HAP-1 (cell line): Measurements from ENCODE around the gene DNAI4.

Experiments
- DNase-seq, 2 experiments: peaks; one replicate each; pipeline ENCODE4 v3.0.0-alpha.2; 2016 to 2020; ENCODE audit warnings: low spot score in 2 of 2
- H3K27me3 ChIP-seq: fragments of 250-450 bp; sonication (Bioruptor Pico); 2 replicates; pipeline ENCODE4 v1.5.1; 2020; ENCODE audit warnings: low read depth, mild to moderate bottlenecking, moderate library complexity
- H3K36me3 ChIP-seq: fragments of 250-450 bp; sonication (Bioruptor Pico); replicated peaks from 2 replicates; pipeline ENCODE4 v1.5.1; 2020; ENCODE audit warnings: mild to moderate bottlenecking
- H3K4me1 ChIP-seq: fragments of 250-450 bp; sonication (Bioruptor Pico); 2 replicates; pipeline ENCODE4 v1.5.1; 2020; ENCODE audit warnings: mild to moderate bottlenecking
- H3K4me3 ChIP-seq: fragments of 250-450 bp; sonication (Bioruptor Pico); 2 replicates; pipeline ENCODE4 v1.5.1; 2020; ENCODE audit warnings: mild to moderate bottlenecking, moderate library complexity
- H3K9me3 ChIP-seq: fragments of 250-450 bp; sonication (Bioruptor Pico); 2 replicates; pipeline ENCODE4 v1.5.1; 2020; ENCODE audit warnings: mild to moderate bottlenecking, moderate library complexity
- in situ Hi-C: fragments of 300-500 bp; cut with MboI; formaldehyde crosslinking; loops from 3 replicates; pipeline ENCODE4 v1.14.3; 2020; ENCODE audit warnings: low sequenced_read_pairs, inconsistent platforms, mixed read lengths

Gene DNAI4

DNA sequence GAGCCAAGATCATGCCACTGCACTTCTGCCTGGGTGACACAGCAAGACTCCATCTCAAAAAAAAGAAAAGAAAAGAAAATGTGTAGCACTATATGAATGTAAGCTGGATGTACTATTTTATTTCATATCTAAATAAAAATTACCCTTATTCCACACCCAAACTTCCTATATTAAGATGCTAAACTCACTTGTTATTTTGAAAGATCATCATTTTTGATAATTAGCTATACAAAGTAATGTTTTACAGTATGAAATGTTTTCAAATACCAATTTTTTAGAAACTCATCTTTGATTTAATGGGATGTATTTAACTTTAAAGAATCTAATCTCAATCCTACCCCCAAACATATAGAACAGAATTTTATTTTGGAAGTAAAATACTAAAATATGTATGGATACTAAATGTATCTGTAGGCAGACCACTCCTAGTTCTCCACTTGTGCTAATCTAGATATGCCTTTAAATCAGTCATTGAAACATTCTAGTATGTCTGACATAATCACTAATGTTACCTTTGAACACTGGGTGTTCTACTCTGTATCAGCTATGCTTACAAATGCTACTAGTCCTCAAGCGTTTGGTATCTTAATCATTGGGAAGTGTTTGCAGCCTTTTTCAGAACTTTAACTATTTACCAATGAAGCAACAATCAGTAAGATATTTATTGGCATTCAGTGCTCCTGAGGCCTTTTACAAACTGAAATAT is 13.0 kb upstream of the DNAI4 start:
- in situ Hi-C loops: no loop called here
- H3K4me3 ChIP-seq: no peak overlapping the region
- no peak for DNase-seq
- no peaks in the 10 kb centered on the region for H3K27me3 ChIP-seq
- no peaks in the 10 kb centered on the region for H3K9me3 ChIP-seq
- H3K4me1 ChIP-seq: peaks cover 40% of the 10 kb centered on the region
- peaks cover 7% of the 10 kb centered on the region for H3K36me3 ChIP-seq

DNA sequence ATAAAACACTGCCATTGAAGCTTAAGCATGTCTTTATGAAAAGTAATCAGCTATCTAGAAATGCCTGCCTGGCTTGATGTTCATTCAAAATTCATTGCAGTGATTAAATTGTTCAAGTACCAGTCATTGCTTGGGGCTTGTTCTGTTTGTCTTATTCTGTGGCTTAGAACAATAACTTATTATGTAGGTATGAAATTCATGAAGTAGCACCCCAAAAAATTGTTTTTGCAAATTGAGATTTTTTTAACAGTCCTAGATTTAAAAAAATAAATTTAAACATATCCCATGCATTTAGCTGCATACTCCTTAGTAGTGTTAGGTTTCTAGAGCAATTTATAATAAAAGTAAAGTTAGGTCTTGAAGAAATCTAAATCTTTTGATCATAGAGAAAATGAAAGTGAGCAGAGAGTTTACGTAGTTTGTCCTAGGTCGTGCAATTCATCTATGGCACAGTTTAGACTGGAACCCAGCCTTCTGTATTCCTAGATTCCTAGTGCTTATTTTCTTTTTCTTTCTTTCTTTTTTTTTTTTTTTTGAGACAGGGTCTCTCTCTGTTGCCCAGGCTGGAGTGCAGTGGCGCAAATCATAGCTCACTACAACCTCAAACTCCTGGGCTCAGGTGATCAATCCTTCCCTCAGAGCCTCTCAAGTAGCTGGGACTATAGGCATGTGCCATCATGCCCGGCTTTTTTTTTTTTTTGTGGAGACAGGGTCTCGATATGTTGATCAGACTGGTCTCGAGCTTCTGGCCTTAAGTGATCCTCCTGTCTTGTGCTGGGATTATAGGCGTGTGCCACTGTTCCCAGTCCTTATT is 9.4 kb upstream of the DNAI4 start:
- no peak for DNase-seq
- Histone ChIP-seq H3K4me3 (peak overlapping the region; percentile 78), H3K9me3 (no peaks in the 10 kb centered on the region), H3K27me3 (no peaks in the 10 kb centered on the region), H3K36me3 (no peaks in the 10 kb centered on the region), H3K4me1 (peaks cover 39% of the 10 kb centered on the region)
- in situ Hi-C loops: no loop called here

DNA sequence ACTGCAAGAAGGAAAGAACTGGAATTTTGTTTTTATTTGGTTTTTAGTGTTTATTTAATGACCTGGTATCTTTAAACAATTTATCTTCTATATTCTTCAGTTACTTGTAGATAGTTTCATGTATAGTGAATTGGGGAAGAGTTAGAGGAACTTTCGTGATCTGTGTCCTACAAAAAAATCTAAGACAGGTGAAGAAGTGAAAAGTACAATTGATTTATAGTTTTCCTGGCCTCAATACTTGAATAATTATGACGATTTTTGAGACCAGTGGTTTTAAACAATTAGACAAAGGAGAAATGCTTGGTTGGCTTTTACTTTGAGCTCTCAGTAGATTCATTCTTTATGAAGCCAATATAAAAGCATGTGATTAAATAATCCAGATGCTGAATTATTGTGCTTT is 7.6 kb upstream of the DNAI4 start:
- H3K27me3 ChIP-seq: no peaks in the 10 kb centered on the region
- no peaks in the 10 kb centered on the region for H3K9me3 ChIP-seq
- no peaks in the 10 kb centered on the region for H3K36me3 ChIP-seq
- DNase-seq: no peak
- H3K4me1 ChIP-seq: peaks cover 40% of the 10 kb centered on the region
- in situ Hi-C loops: no loop called here
- peak overlapping the region; percentile 78 for H3K4me3 ChIP-seq

DNA sequence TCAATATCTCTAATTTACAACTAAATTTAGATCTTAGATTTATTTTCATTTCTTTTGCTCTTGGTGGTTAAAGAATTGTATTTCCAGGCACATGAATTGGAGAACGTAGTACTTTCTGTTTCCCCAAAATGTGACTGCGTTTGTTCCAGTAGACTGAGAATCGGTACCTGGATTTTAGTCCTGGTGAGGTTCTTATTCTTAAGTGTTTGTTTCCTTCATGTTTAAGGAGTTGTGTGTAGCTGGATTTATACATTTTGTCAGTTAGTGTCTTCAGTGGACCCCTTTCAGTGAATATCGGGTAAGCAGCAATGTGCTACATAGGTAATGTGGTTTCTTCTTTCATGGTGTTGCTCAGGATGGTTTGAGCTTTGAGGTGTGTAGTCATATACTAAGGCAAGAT is 6.9 kb upstream of the DNAI4 start:
- DNase-seq: no peak

DNA sequence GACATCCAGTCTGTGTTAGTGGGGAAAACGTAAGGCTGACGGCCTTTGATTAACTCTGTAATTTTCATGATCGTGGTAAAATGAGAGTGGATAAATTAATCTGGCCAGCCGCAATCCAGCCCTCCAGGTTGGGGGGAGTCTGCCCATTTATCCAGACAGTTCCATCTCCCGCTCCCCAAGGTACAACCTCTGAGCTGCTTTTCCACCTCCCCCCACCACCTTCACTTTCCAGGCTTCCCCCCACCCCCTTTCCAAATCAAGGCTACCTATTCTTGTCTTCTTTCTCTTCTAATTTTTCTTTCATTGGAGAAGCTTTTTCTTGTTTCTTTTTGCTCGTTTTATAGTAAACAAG is 6.1 kb upstream of the DNAI4 start:
- Histone ChIP-seq H3K27me3 (no peaks in the 10 kb centered on the region), H3K9me3 (no peaks in the 10 kb centered on the region), H3K4me3 (peak overlapping the region; percentile 78), H3K36me3 (no peaks in the 10 kb centered on the region), H3K4me1 (peaks cover 49% of the 10 kb centered on the region)
- in situ Hi-C loops: no loop called here
- no peak for DNase-seq

More for the DNA sequence above, 6.9 kb upstream of the DNAI4 start:
- in situ Hi-C loops: no loop called here
- peak overlapping the region; percentile 78 for H3K4me3 ChIP-seq
- no peaks in the 10 kb centered on the region for H3K9me3 ChIP-seq
- peaks cover 47% of the 10 kb centered on the region for H3K4me1 ChIP-seq
- no peaks in the 10 kb centered on the region for H3K27me3 ChIP-seq
- no peaks in the 10 kb centered on the region for H3K36me3 ChIP-seq

DNA sequence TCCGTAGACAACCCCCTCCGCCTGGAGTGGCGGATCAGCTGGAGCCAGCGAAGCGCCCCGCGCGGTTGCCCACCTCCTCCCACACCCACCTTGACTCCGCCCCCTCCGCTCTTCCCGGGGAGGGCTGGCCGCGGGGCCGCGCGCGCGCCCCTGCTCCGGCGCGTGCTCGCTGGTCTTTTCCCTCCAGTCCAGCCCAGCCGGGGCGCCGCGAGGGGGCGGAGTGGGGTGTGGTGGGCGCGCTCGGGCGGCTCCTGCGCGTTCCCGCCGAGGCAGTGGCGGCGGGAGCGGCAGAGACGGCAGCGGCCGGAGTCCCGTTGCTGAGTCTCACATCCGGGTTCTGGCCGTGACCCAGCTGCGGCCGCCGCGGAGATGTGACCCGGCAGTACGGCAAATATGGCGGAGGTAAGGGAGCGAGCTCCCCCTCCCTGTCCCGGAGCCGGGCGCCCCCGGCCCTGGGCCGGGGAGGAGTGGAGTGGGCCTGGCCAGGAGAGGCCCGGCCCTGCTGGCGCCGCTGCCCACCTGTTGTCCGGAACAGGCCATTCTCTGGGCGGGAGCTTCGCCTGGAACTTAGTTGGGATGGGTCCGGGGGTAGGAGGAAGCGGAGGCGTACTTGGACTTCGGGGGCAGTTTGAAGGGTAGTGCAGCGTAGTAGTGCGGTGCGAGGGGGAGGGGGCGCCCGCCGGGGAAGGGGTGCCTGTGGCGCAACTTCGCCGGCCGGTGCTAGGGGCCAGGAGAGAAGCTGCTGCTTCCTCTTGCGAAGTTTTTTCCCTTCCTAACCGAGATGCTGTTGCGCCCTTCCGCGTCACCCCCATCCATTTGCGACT is 5.6 kb upstream of the DNAI4 start:
- Histone ChIP-seq H3K4me1 (peaks cover 47% of the 10 kb centered on the region), H3K9me3 (no peaks in the 10 kb centered on the region), H3K4me3 (peak overlapping the region; percentile 78), H3K36me3 (no peaks in the 10 kb centered on the region), H3K27me3 (no peaks in the 10 kb centered on the region)
- peak; percentile 85 to 96 for DNase-seq
- in situ Hi-C loops: no loop called here

DNA sequence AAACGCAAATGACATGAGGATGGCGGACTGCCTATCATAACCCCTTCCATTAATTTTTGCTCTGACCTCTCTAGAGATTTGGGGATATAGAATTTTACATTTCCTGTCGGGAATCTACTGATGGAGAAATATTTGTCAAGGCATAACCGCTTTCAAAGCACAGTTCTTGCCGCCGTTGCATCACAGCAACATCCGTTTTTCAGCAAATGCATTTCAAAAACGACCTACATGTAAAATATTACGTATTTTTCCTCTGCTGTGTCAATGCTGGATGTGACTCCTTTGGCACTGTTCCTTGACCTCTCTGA is 5.0 kb upstream of the DNAI4 start:
- Histone ChIP-seq H3K4me3 (peak overlapping the region; percentile 78), H3K4me1 (peaks cover 41% of the 10 kb centered on the region)

DNA sequence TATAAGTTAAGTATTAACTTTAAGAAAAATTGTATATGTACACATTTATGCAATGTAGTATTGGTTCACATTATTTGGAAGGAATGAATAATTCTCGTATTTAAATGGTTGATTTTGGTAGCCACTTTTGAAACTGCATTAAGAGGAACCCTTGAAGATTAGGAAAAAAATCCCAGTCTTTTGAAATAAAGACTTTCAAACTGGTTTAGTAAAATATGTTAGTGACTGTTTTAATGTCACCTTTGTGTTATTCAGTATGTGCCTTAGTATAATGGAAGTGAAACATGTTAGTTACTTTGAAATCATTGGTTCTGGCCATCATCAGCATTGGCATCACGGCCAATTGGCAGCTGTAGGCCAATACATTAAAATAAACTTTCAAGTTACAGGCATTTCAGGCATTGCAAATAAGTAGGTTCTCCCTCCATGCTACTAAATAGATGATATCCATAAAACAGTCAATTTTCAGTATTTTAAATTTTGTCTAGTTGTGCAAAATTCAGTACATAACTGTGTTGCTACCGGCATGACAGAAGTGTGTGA is 4.6 kb upstream of the DNAI4 start:
- H3K4me1 ChIP-seq: peaks cover 41% of the 10 kb centered on the region
- no peak for DNase-seq
- no peaks in the 10 kb centered on the region for H3K9me3 ChIP-seq
- no peaks in the 10 kb centered on the region for H3K27me3 ChIP-seq
- H3K36me3 ChIP-seq: no peaks in the 10 kb centered on the region
- in situ Hi-C loops: no loop called here
- peak overlapping the region; percentile 78 for H3K4me3 ChIP-seq

More for the DNA sequence above, 5.0 kb upstream of the DNAI4 start:
- Histone ChIP-seq H3K9me3 (no peaks in the 10 kb centered on the region), H3K36me3 (no peaks in the 10 kb centered on the region), H3K27me3 (no peaks in the 10 kb centered on the region)
- DNase-seq: no peak
- in situ Hi-C loops: no loop called here

DNA sequence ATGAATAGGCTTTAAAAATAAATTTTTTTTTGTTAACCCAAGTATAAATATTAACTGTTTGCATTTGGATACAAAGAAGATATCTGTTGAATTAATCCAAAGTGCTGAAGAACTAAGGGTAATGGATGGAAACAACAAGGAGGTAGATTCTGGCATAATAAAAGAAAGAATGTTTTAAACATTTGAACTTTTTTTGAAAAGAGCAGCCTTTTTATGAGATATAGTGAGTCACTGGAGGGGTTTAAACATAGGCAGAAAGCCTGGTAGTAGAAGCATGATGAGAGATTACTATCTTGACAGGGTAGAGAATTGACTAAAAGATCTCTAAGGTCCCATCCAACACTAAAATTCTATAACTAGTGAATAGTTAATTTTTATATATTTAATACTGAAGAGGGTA is 2.9 kb upstream of the DNAI4 start:
- H3K9me3 ChIP-seq: no peaks in the 10 kb centered on the region
- peaks cover 39% of the 10 kb centered on the region for H3K4me1 ChIP-seq
- H3K4me3 ChIP-seq: no peak overlapping the region
- no peaks in the 10 kb centered on the region for H3K27me3 ChIP-seq
- peak in 1 of 2 experiments; percentile 81 for DNase-seq
- no peaks in the 10 kb centered on the region for H3K36me3 ChIP-seq
- in situ Hi-C loops: no loop called here

DNA sequence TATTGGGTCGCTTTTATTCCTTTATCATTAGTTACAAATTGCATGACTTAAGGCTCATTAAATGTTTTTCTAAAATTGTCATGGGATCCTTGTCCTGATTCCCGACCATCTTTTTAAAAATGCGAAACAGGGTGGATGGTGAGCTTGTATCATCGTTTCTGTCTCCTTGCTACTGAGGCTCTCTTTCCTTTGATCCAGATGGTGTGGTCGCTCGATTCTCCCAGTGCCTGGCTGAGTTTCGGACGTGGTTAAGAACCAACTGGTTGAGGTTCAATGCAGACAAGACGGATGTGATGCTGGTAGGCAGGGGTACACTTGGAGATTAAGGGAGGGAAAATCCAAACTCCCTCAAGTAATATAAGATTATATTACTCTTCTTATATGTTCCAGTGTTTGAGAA is 1.3 kb upstream of the DNAI4 start:
- Histone ChIP-seq H3K27me3 (no peaks in the 10 kb centered on the region), H3K4me3 (peak overlapping the region; percentile 66), H3K4me1 (peaks cover 39% of the 10 kb centered on the region), H3K36me3 (no peaks in the 10 kb centered on the region), H3K9me3 (no peaks in the 10 kb centered on the region)
- peak in 1 of 2 experiments; percentile 54 for DNase-seq
- in situ Hi-C loops: no loop called here

DNA sequence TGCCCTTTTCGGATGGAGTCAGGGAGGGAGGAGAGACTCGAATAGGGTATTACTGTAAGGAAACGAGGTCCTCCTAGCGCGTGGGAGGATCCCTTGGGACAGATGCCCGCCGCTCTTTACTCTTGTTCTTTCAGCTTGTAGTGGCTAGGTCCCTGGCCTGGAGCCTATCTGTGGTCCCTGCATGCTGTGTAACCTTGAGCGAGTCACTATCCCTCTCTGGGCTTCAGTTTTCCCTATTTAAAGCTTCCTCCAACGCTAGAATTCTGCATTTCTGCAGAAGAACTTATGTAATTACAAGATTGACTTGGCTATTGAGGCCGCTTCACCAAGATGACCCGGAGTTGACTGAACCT is 878 bp upstream of the DNAI4 start:
- Histone ChIP-seq H3K4me1 (peaks cover 39% of the 10 kb centered on the region), H3K36me3 (no peaks in the 10 kb centered on the region), H3K4me3 (peak overlapping the region; percentile 66), H3K9me3 (no peaks in the 10 kb centered on the region), H3K27me3 (no peaks in the 10 kb centered on the region)
- in situ Hi-C loops: no loop called here
- no peak for DNase-seq

DNA sequence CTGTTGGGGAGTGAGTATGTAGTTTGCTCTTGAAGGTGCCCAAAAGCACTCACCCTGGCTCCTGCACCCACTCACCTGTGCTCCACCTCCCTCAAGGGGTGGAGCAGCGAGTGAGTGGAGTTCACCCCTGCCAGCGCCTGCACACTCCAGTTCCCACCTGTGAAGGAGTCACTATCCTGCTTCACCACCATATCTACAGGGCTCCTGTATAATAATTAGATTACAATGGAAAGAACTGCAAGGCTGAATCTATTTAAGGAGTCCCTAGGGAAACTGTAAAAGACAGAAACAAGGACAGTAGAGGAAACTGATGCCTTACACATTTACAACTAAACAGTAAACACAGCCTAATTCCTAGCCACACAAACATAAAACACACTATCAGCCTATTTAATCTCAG is 4.1 kb downstream of the DNAI4 start:
- in situ Hi-C loops: no loop called here
- Histone ChIP-seq H3K36me3 (no peaks in the 10 kb centered on the region), H3K27me3 (no peaks in the 10 kb centered on the region), H3K4me3 (no peak overlapping the region), H3K9me3 (no peaks in the 10 kb centered on the region), H3K4me1 (peaks cover 12% of the 10 kb centered on the region)
- no peak for DNase-seq

DNA sequence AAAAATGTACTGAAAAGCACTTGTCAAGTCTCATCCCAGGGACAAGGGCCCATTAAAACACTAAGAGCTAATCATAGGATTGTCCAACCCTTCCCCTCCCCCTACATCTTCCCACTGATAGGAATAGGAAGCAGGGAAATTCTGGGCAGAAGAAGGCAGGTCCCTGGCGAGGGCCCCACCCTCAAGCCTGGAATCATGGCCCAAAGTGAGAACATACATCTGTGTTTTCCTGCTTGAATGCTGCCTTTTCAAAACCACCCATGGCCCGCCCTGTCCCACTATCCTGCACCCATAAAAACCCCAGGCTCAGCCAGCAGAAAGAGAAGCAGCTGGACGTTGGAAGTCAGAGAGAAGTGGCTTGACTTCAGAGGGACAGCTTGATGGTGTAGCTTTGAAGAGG is 4.8 kb downstream of the DNAI4 start:
- Histone ChIP-seq H3K27me3 (no peaks in the 10 kb centered on the region), H3K4me3 (no peak overlapping the region), H3K36me3 (no peaks in the 10 kb centered on the region), H3K4me1 (peaks cover 12% of the 10 kb centered on the region), H3K9me3 (no peaks in the 10 kb centered on the region)
- in situ Hi-C loops: no loop called here
- DNase-seq: no peak

DNA sequence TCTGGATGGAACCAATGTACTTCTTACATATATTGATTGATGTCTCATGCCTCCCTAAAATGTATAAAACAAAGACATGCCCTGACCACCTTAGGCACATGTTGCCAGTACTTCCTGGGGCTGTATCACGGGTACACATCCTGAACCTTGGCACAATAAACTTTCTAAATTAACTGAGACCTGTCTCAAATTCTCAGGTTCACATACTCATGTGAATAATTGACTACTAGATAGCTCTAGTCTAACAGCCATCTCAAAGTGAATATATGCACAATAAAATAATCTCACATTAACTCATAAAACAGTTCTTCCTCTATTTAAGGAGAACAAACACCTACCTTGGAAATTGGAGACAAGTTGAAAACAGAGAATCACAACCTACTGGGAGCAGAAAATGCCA is 5.6 kb downstream of the DNAI4 start:
- in situ Hi-C loops: no loop called here
- Histone ChIP-seq H3K9me3 (no peaks in the 10 kb centered on the region), H3K36me3 (no peaks in the 10 kb centered on the region), H3K4me3 (no peak overlapping the region), H3K27me3 (no peaks in the 10 kb centered on the region), H3K4me1 (peaks cover 12% of the 10 kb centered on the region)
- DNase-seq: no peak
